Urinary bladder (tissue), 4 donors: Measurements from ENCODE around the gene WDR38. TPM values are rescaled to one million over a fixed set of nuclear protein-coding genes. Genes with fewer than 3 reads are reported as not detected.

Source experiments
- DNase-seq: peaks from one replicate; pipeline ENCODE4 v3.0.0-alpha.2; 2015; ENCODE audit errors: extremely low spot score
- H3K27ac ChIP-seq: one replicate; pipeline ENCODE4 v1.5.1; 2013; ENCODE audit warnings: low read depth, mild to moderate bottlenecking, moderate library complexity
- H3K36me3 ChIP-seq: one replicate; pipeline ENCODE4 v1.6.1; 2013; ENCODE audit warnings: mild to moderate bottlenecking, moderate library complexity; ENCODE audit not compliant: insufficient read depth
- H3K4me1 ChIP-seq: one replicate; pipeline ENCODE4 v1.6.1; 2013; ENCODE audit warnings: mild to moderate bottlenecking, moderate library complexity; ENCODE audit not compliant: insufficient read depth
- H3K4me3 ChIP-seq: one replicate; pipeline ENCODE4 v1.5.1; 2013; ENCODE audit warnings: low read depth, low read length
- WGBS: extraction: QIAGEN DNeasy Blood & Tissue Kit; methylation state at CpG from one replicate; pipeline ENCODE4 v1.1.7; 2013; 5-methylcytosine and 5-hydroxymethylcytosine counted together
- polyA plus RNA-seq: library from polyadenylated mRNA; stranded (reverse); fragments of 200-250 nt; gene quantifications from one replicate; pipeline ENCODE4 v1.2.3, GENCODE V29; 2013
- total RNA-seq: library from RNA; depleted of rRNA; stranded (reverse); fragments of >200 nt; gene quantifications from one replicate; pipeline ENCODE4 v1.2.3, GENCODE V29; 2014
- donor health status: healthy with polysubstance abuse.
- donor health status: healthy.

Gene WDR38
- total and polyA plus RNA-seq, 2 donors = not detected

GRCh38 chr9:124857533-124858162 is 4.4 kb downstream of the WDR38 start:
- H3K36me3 ChIP-seq = peaks cover 2% of the 10 kb centered on the region
- no peaks in the 10 kb centered on the region for H3K4me1 ChIP-seq
- no peak overlapping the region for H3K4me3 ChIP-seq
- WGBS = 86% methylated on average over 24 of the region's 24 CpGs
- H3K27ac ChIP-seq = no peak overlapping the region
- no peak for DNase-seq

DNA sequence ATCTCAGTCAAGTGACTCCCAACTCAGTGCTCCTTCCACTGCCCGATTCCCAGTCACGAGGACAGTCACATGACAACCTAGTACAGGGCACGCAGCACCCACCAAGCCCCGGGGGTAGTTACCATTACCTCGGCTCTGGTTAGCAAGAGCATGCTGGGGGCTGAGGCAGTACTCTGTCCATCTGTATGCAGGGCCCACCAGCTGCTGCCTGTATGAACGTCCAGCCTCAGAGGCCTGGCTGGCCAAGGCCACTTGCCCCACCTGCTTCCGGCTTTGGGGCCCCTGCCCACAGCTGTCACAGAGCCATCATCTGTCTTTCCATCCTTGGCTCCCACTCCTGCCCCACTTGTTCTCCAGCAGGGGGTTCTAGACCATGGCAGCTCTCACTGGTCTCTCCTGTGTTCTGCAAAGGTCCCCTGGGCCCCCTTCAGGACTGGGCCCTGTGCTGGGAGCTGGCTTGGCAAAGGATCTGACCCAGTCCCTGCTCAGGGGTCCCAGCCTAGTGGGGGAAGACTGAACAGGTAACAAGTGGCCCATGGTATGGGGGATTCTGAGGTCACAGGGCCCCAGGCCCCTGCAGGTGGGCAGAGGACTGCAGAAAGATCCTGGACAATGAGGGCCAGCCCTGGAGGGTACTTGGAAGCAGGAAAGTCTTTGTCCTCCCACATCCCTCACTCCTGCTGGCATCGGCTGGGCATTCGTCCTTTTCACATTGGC is 5.2 kb downstream of the WDR38 start:
- 77% methylated on average over 9 of the region's 9 CpGs for WGBS
- DNase-seq = no peak
- H3K4me3 ChIP-seq = no peak overlapping the region
- no peaks in the 10 kb centered on the region for H3K4me1 ChIP-seq
- H3K36me3 ChIP-seq = peaks cover 2% of the 10 kb centered on the region
- H3K27ac ChIP-seq = no peak overlapping the region

DNA sequence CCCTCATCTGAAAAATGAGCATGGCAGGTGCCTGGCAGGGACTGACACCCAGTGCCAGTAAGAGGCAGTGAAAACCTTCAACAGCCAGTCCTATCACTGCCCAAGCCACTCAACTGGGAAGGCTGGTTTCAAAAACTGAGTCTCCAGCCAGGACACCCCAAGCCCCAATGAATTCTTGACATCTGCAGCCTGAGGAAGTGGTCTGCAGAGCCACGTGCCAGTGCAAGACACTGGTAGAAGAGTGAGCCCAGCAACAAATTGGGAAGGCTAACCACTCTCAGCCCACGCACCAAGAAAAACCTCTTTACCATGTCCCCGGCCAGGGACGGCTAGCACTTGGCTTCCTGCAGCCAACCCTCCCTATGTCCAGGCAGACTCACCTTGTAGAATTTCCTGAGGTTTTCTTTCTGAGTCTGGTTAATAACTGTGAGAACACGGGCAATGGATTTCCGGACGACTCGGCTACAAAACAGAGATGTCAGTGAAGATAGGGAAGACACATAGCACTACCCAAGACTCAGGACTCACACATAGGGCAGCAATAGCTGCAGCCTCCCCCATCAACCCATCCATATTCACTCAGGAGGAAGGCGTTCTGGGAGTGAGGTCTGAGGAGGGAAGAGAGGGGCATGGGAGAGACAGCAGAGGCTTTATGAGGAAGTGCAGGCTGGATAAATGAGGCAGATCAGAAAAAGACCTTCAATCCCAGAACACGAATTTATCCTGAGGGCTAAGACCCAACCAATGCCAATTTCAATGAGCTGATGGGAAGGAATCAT is 6.7 kb downstream of the WDR38 start:
- Histone ChIP-seq H3K4me1 (no peaks in the 10 kb centered on the region), H3K36me3 (peaks cover 2% of the 10 kb centered on the region), H3K4me3 (no peak overlapping the region), H3K27ac (no peak overlapping the region)
- DNase-seq = no peak
- 63% methylated on average over 10 of the region's 10 CpGs for WGBS

DNA sequence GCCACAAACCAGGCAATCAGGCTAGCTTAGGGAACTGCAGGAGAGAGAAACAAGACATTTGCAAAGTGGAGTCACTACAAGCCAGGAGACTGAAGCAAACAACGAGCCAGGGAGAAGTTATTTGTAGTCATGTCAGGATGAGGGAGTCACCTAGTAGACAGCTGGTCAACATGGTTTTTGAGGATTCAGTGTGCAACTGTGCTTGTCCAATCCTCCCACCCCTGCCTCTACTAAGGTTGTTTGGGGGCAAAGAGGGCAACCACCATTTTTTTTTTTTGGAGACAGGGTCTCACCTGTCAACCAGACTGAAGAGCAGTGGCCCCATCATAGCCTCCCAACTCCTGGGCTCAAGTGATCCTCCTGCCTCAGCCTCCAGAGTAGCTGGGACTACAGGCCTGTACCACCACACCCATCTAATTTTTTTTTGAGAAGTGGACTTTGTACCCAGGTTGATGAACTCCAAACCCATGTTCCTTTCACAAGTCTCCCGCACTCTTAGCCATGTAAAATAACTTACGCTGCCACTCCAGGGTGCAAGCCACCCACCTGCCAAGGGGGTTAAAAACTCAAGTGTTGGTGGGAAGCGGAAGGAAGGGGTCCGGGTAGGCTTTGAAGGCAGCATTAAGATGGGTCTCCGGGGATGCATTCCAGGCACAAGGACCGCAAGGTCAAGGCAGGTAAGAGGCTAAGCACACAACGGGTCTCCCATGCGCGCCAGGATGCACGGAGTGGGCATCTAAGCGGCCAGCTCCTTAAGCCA is 7.5 kb downstream of the WDR38 start:
- WGBS = 12% methylated on average over 12 of the region's 12 CpGs
- H3K27ac ChIP-seq = no peak overlapping the region
- H3K4me1 ChIP-seq = no peaks in the 10 kb centered on the region
- H3K4me3 ChIP-seq = peak overlapping the region; percentile 82
- H3K36me3 ChIP-seq = peaks cover 2% of the 10 kb centered on the region
- DNase-seq = no peak

GRCh38 chr9:124861342-124862229 is 8.3 kb downstream of the WDR38 start, which contains the start of the genes ARPC5L and RPL35:
TSS of gene ARPC5L (plus strand) at chr9:124862130. CDS start at chr9:124869291, 7,161 bp downstream.
TSS of gene RPL35 (minus strand) at chr9:124861957. CDS start at chr9:124861912, 45 bp downstream.
- under 1% methylated on average over 92 of the region's 92 CpGs for WGBS

DNA sequence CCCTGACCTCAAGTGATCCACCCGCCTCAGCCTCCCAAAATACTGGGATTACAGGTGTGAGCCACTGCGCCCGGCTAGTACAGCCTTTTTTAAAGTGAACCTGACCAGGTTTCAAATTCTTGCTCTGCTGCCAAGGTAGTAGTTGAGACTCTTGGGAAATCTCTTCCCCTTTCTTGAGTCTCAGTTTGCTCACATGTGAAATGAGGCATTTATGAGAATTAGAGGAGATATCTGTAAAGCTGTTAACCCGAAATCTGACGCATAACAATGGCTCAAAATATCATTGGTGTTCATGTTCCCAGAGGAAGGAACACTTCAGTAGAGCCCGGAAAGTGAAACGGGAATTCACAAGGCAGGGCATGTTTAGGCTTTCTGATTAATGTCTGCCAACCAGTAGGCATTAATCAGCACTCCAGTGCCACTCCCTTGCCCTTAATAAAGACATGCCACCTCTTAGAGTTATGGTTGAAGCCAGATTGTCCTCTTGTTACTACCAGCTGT is 10.2 kb downstream of the WDR38 start:
- Histone ChIP-seq H3K4me1 (peaks cover 2% of the 10 kb centered on the region), H3K27ac (no peak overlapping the region), H3K36me3 (no peaks in the 10 kb centered on the region), H3K4me3 (no peak overlapping the region)
- no peak for DNase-seq
- WGBS = 59% methylated on average over 7 of the region's 7 CpGs

More at GRCh38 chr9:124861342-124862229, 8.3 kb downstream of the WDR38 start, which contains the start of the genes ARPC5L and RPL35:
- peak; percentile 79 for DNase-seq
- Histone ChIP-seq H3K36me3 (peaks cover 2% of the 10 kb centered on the region), H3K4me3 (peak within 1 kb of the TSS; percentile 82), H3K4me1 (no peaks in the 10 kb centered on the region), H3K27ac (peak within 1 kb of the TSS; percentile 94)

DNA sequence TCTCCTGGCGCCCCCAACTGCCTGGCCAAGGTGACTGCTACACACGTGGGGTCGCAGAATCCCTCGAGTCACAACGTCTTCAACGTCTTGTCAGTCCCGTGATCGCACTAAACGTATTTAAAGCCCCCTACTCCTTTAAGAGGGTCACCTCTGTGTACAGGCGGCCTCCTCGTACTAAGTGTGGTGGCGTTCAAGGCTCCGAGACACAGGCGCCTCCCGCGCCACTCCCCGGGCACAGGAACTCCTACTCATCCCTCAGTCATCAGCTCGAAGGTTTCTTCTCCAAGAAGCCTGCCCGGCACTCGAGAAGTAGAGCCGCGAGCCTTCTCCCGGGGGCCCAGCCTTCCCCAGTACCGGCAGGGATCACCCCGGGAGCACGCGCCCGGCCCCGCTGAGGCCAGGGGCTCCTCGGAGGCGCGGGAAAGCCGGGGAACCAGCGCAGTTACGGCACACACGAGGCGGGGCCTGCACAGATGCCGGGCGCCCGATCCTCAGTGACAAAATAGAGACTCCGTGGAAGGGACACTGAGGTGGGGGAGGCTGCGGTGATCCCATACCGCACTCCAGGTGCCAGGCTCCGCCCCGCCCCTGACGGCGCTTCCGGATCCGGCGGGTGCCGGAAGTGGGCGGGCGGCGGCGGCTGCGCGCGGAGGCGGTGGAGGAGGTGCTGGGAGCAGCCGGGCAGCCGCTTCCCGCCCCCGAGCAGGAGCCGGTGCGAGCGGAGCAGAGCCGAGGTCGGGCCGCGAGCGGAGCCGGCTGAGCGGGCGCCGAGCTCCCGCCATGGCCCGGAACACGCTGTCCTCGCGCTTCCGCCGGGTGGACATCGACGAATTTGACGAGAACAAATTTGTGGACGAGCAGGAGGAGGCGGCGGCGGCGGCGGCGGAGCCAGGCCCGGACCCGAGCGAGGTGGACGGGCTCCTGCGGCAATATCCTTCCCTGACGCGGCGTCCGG is 15.5 kb downstream of the WDR38 start:
- H3K4me3 ChIP-seq = peak overlapping the region; percentile 78
- peaks cover 2% of the 10 kb centered on the region for H3K4me1 ChIP-seq
- peak; percentile 33 for DNase-seq
- no peaks in the 10 kb centered on the region for H3K36me3 ChIP-seq
- peak overlapping the region; percentile 86 for H3K27ac ChIP-seq
- WGBS = under 1% methylated on average over 101 of the region's 101 CpGs

DNA sequence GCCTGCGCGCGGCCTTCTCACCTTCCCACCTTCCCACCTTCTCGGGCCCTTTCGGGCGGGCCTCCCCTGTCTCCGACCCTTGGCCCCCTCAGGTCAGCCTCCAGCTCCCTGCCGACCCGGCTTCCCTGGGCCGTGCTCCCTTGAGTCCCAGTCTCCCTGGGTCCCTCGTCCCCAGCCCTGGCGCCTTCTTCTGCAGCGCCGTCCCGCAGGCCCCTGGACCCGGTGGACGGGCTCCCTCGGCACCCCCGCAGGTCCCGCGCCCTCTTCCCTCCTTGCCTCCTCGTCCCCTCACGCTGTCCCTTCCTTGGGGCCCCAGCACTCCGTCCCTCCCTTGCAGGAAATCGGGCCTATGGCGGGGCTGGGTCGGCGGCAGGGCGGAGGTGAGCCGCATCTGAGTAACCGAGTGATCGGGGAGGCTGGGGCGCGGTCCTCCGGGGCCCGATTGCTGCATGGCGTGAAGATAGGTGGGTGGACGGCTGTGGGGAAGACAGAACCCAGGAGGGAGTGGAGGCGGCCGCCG is 16.3 kb downstream of the WDR38 start:
- Histone ChIP-seq H3K36me3 (no peaks in the 10 kb centered on the region), H3K4me3 (peak overlapping the region; percentile 78), H3K27ac (peak overlapping the region; percentile 61), H3K4me1 (peaks cover 2% of the 10 kb centered on the region)
- no peak for DNase-seq
- under 1% methylated on average over 41 of the region's 41 CpGs for WGBS

GRCh38 chr9:124869986-124870560 is 16.8 kb downstream of the WDR38 start:
- peak overlapping the region; percentile 78 for H3K4me3 ChIP-seq
- WGBS = 9% methylated on average over 12 of the region's 12 CpGs
- H3K36me3 ChIP-seq = no peaks in the 10 kb centered on the region
- peak overlapping the region; percentile 28 for H3K27ac ChIP-seq
- H3K4me1 ChIP-seq = peaks cover 2% of the 10 kb centered on the region
- no peak for DNase-seq

DNA sequence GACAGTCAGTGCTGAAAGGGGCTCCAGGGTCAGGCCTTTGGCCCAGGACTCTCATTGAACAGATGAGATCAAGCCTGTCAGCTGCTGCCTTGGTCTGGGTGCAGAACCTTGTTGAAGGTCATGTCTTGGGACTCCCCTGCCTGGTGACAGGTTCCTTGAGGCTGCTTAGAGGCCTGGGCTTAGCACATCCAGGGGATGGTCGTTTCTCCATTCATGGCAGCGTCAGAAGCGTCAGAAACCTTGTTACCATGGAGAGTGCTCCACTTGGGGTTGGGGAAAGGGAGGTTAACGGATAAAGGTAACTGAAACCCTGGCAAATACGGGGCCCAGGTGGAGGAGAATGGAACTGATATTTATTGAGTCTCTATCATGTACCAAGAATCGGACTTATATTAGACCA is 17.5 kb downstream of the WDR38 start:
- Histone ChIP-seq H3K4me1 (peaks cover 2% of the 10 kb centered on the region), H3K4me3 (peak overlapping the region; percentile 78), H3K36me3 (no peaks in the 10 kb centered on the region), H3K27ac (peak overlapping the region; percentile 39)
- WGBS = 65% methylated on average over 6 of the region's 6 CpGs
- no peak for DNase-seq

DNA sequence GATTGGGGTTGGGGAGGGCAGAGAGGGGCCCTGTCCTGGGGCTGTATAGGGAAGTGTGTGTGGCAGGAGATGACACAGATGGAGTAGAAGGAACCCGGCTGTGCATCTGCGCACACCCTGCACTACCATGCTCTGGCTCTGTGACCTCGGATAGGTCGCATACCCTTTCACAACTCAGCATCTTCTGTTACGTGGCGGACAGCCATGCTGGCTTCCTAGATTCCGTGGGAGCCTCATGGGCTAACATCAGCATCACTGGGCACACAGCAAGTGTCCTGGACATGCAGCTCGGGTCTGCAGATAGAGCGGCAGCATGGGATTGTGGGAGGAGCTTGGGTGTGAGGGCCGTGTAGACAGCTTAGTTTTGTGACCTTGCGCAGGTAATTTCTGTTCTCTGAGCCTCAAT is 17.9 kb downstream of the WDR38 start:
- H3K27ac ChIP-seq = no peak overlapping the region
- no peak for DNase-seq
- WGBS = 80% methylated on average over 11 of the region's 11 CpGs
- H3K36me3 ChIP-seq = no peaks in the 10 kb centered on the region
- peaks cover 2% of the 10 kb centered on the region for H3K4me1 ChIP-seq
- H3K4me3 ChIP-seq = no peak overlapping the region
